Fibroblast of villous mesenchyme (primary cell): Measurements from ENCODE around the gene PCDHGC4. TPM values are rescaled to one million over a fixed set of nuclear protein-coding genes. Genes with fewer than 3 reads are reported as not detected.

Source experiments
- DNase-seq: peaks from one replicate; pipeline ENCODE4 v3.0.0-alpha.2; 2010; ENCODE audit warnings: low read depth
- H3K4me3 ChIP-seq: 2 replicates; pipeline ENCODE4 v1.5.1; 2011; ENCODE audit warnings: low read depth, mild to moderate bottlenecking, low read length
- CTCF ChIP-seq: IDR thresholded peaks from 2 replicates; pipeline ENCODE4 v1.5.1; 2012; ENCODE audit warnings: low read depth, mild to moderate bottlenecking, low read length; ENCODE audit not compliant: insufficient read depth
- total RNA-seq: library from RNA; depleted of rRNA; stranded (reverse); fragments of >200 nt; gene quantifications from 2 replicates; pipeline ENCODE4 v1.2.3, GENCODE V29; 2012

Gene PCDHGC4
- total RNA-seq, 1 donor: 2.6 TPM

DNA sequence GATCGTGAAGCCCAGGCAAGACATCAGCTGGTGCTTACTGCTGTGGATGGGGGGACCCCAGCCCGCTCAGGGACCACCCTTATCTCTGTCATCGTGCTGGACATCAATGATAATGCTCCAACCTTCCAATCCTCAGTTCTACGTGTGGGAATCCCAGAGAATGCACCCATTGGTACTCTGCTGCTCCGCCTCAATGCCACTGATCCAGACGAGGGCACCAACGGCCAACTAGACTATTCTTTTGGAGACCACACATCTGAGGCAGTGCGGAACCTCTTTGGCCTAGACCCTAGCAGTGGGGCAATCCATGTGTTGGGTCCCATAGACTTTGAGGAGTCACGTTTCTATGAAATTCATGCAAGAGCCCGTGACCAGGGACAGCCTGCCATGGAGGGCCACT is 5.0 kb downstream of the PCDHGC4 start:
- H3K4me3 ChIP-seq: no peak overlapping the region
- no peak for TF ChIP-seq CTCF
- DNase-seq: no peak

GRCh38 chr5:141490271-141490670 is 5.4 kb downstream of the PCDHGC4 start:
- TF ChIP-seq CTCF: no peak
- no peak overlapping the region for H3K4me3 ChIP-seq
- DNase-seq: no peak

DNA sequence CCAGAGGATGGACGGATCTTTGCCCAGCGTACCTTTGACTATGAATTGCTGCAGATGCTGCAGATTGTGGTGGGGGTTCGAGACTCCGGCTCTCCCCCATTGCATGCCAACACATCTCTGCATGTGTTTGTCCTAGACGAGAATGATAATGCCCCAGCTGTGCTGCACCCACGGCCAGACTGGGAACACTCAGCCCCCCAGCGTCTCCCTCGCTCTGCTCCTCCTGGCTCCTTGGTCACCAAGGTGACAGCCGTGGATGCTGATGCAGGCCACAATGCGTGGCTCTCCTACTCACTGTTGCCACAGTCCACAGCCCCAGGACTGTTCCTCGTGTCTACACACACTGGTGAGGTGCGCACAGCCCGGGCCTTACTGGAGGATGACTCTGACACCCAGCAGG is 5.9 kb downstream of the PCDHGC4 start:
- TF ChIP-seq CTCF: no peak
- DNase-seq: no peak
- no peak overlapping the region for H3K4me3 ChIP-seq

DNA sequence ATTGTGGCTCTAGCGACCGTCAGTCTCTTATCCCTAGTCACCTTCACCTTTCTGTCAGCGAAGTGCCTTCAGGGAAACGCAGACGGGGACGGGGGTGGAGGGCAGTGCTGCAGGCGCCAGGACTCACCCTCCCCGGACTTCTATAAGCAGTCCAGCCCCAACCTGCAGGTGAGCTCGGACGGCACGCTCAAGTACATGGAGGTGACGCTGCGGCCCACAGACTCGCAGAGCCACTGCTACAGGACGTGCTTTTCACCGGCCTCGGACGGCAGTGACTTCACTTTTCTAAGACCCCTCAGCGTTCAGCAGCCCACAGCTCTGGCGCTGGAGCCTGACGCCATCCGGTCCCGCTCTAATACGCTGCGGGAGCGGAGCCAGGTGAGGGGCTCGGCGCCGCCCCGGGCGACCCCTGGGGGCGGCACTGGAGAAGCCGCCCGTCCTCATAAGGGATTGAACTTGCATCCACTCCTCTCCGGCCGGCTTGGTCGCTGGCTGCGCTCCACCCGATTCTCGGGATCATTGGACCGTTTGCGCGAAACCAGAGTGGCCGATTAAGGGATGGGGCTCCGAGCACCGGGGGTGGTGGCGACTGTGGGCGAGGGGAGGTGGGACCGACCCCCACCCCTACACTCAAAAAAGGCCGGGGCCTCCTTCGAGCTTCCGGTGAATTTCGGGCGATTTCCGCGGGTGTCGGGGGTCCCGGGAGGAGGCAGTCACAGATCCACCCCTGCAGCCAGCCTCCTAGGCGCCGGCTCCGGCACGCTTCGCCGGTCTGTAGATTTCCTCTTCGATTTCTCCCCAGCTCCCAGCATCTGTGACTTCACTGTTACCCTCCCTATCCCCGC is 6.7 kb downstream of the PCDHGC4 start:
- no peak for DNase-seq
- no peak overlapping the region for H3K4me3 ChIP-seq
- no peak for TF ChIP-seq CTCF

DNA sequence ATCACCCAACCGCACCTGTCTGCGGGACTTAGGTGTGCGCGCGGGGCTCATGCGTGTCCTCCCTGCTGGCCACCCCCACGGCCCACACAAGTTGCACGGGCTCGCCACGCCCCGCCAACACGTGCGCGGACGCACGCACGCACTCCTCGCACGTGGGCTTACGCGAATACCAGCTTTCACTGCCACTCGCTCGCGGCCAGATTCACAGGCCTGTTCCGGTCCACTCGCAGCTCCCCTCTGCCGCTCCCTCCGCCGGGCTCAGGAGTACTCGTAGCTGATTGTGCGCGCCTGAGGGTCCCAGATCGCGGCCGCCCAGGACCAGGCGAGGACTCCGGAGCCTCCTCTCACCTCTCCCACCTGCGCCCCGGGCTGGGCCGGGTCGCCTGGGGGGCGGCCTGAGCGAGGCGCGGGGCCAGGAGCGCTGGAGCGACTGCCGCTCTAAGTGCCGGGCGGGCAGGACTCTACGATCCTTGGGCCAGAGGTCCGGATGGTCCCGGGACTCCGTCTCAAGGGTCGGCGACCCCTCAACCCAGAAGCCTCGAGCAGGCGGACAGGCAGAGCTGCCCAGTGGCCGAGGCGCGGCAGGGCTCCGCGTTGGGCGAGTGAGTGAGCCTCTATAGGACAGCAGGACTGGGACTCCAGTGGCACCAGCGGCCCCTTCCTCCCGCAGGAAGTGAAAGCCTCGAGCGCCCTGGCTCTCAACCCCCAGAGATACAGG is 7.5 kb downstream of the PCDHGC4 start:
- no peak for DNase-seq
- TF ChIP-seq CTCF: no peak
- H3K4me3 ChIP-seq: no peak overlapping the region

DNA sequence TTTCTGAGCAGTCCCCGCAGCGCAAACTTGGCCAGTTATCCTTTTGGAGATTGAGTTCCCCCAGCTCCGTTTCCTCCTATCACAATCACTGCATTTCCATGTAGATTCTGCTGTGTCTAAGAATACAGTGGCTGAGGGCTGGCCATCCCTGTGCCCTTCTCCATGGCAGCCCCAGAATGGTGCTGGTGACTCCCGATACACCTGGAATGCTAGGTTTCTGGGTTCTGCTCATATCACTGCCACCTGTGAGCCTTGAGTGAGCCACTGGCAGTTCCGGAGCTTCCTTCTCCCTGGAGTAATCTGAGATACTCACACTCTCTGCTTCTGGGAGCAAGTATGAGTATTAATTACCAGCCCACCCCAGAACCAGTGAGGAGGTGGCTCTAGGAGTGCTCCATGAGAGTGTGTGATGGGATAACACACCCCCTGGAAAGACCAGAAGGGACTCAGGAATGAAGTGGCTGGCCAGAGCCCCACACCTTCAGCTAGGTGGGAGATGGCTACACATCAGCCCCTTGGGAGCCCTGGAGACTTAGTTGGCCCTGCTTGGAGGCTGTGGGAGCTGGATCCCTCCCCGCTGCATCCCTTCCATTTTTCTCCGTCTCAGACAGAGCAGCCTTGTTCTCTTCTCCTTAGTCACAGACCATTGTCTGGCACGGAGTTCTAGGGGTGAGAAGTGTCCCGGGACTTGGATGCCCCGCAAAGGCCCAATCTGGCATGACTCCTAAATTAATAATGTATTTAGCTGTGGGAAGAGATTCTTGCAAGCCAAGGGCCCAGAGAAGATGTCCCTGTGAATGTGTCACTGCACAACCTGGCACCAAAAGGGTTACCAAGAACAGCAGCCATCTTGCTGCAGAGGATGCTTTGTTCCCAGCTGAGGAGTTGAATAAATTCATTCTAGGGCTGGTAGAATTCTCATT is 8.9 kb downstream of the PCDHGC4 start:
- H3K4me3 ChIP-seq: no peak overlapping the region
- TF ChIP-seq CTCF: no peak

More for the DNA sequence above, 8.9 kb downstream of the PCDHGC4 start:
- DNase-seq: no peak
